ENCODE measurements around the gene PXMP4. TPM values are rescaled to one million over a fixed set of nuclear protein-coding genes. Genes with fewer than 3 reads are reported as not detected.

Gene PXMP4
- polyA plus RNA-seq, 2 of the 4 experiments (the other 2 are of a cell fraction): 4.5 to 6.6 TPM

GRCh38 chr20:33673114-33673409, 47.0 kb downstream of the PXMP4 start:
- no peak for FAIRE-seq

GRCh38 chr20:33672426-33673113, 47.5 kb downstream of the PXMP4 start:
- ChIA-PET CTCF (interaction anchor here (1.0 to 2.1 kb wide), 3 partner anchors 10 to 457 kb away, joined by 3 to 10 read pairs (median 5); partner anchors contain the start of gene C20orf144), POLR2A (interaction anchor here (0.5 to 1.5 kb wide), 3 partner anchors 9 to 182 kb away, joined by 3 read pairs; partner anchors contain the start of genes CBFA2T2 and PXMP4)
- FAIRE-seq: no peak
- Histone ChIP-seq H3K9me3 (no peaks in the 10 kb centered on the region), H3K4me1 (peaks cover 23% of the 10 kb centered on the region), H3K4me3 (peak overlapping the region; percentile 61), H3K4me2 (peak overlapping the region; percentile 82), H3K27ac (peak overlapping the region; percentile 76 to 94; a peak in 4 of 6 replicates)
- DNase-seq (ENCODE audit: low read depth in 1 of 2, low spot score in 1 of 2): no peak
- WGBS (ENCODE audit: missing lambda C conversion rate): 82% methylated on average over 17 of the region's 17 CpGs
- 0 out of 6 replicates have a peak, but pooled peaks of 1 of the 2 experiments have one; percentile 1 for ATAC-seq
- no peak for TF ChIP-seq FOSL2 (IDR thresholded peaks at IDR 0.05)
- TF ChIP-seq FOSL2 (CRISPR knock-in tag; IDR thresholded peaks at IDR 0.05): no peak
- TF ChIP-seq, protein P1, sequence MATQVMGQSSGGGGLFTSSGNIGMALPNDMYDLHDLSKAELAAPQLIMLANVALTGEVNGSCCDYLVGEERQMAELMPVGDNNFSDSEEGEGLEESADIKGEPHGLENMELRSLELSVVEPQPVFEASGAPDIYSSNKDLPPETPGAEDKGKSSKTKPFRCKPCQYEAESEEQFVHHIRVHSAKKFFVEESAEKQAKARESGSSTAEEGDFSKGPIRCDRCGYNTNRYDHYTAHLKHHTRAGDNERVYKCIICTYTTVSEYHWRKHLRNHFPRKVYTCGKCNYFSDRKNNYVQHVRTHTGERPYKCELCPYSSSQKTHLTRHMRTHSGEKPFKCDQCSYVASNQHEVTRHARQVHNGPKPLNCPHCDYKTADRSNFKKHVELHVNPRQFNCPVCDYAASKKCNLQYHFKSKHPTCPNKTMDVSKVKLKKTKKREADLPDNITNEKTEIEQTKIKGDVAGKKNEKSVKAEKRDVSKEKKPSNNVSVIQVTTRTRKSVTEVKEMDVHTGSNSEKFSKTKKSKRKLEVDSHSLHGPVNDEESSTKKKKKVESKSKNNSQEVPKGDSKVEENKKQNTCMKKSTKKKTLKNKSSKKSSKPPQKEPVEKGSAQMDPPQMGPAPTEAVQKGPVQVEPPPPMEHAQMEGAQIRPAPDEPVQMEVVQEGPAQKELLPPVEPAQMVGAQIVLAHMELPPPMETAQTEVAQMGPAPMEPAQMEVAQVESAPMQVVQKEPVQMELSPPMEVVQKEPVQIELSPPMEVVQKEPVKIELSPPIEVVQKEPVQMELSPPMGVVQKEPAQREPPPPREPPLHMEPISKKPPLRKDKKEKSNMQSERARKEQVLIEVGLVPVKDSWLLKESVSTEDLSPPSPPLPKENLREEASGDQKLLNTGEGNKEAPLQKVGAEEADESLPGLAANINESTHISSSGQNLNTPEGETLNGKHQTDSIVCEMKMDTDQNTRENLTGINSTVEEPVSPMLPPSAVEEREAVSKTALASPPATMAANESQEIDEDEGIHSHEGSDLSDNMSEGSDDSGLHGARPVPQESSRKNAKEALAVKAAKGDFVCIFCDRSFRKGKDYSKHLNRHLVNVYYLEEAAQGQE (IDR thresholded peaks at IDR 0.05): no peak
- TF ChIP-seq, protein P2, sequence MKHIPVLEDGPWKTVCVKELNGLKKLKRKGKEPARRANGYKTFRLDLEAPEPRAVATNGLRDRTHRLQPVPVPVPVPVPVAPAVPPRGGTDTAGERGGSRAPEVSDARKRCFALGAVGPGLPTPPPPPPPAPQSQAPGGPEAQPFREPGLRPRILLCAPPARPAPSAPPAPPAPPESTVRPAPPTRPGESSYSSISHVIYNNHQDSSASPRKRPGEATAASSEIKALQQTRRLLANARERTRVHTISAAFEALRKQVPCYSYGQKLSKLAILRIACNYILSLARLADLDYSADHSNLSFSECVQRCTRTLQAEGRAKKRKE (CRISPR knock-in tag; IDR thresholded peaks at IDR 0.05; ENCODE audit: low read depth): no peak
- no peak for TF ChIP-seq HEYL (CRISPR knock-in tag; IDR thresholded peaks at IDR 0.05)
- no peak for TF ChIP-seq JUN (IDR thresholded peaks at IDR 0.05)
- no peak for TF ChIP-seq POLR2A (IDR thresholded peaks at IDR 0.05; ENCODE audit: low read length)
- TF ChIP-seq TFCP2L1 (CRISPR knock-in tag; IDR thresholded peaks at IDR 0.05): no peak

More at GRCh38 chr20:33673114-33673409, 47.0 kb downstream of the PXMP4 start:
- DNase-seq (ENCODE audit: low read depth in 1 of 2, low spot score in 1 of 2) (no peak), ATAC-seq (no peak; a peak in 1 of 6 replicates)
- H3K9me3 ChIP-seq: no peaks in the 10 kb centered on the region
- H3K4me1 ChIP-seq: peaks cover 23% of the 10 kb centered on the region
- no peak for TF ChIP-seq ELK1 (IDR thresholded peaks at IDR 0.05; ENCODE audit: low read depth, low read length)
- TF ChIP-seq NPAS2 (CRISPR knock-in tag; IDR thresholded peaks at IDR 0.05; ENCODE audit: borderline replicate concordance): no peak
- no peak for TF ChIP-seq HOXA7 (CRISPR knock-in tag; IDR thresholded peaks at IDR 0.05)
- no peak for TF ChIP-seq HOXB13 (CRISPR knock-in tag; IDR thresholded peaks at IDR 0.05; ENCODE audit: low read depth)
- no peak for TF ChIP-seq CBX2 (IDR thresholded peaks at IDR 0.05; ENCODE audit: borderline replicate concordance, low read depth)
- TF ChIP-seq TFCP2L1 (CRISPR knock-in tag; IDR thresholded peaks at IDR 0.05): no peak
- TF ChIP-seq FOSL2 (IDR thresholded peaks at IDR 0.05): no peak
- TF ChIP-seq FOSL2 (CRISPR knock-in tag; IDR thresholded peaks at IDR 0.05): no peak
- TF ChIP-seq, protein P3, sequence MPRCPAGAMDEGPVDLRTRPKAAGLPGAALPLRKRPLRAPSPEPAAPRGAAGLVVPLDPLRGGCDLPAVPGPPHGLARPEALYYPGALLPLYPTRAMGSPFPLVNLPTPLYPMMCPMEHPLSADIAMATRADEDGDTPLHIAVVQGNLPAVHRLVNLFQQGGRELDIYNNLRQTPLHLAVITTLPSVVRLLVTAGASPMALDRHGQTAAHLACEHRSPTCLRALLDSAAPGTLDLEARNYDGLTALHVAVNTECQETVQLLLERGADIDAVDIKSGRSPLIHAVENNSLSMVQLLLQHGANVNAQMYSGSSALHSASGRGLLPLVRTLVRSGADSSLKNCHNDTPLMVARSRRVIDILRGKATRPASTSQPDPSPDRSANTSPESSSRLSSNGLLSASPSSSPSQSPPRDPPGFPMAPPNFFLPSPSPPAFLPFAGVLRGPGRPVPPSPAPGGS (IDR thresholded peaks at IDR 0.05): no peak
- TF ChIP-seq, protein P1 (IDR thresholded peaks at IDR 0.05): no peak
- TF ChIP-seq FOSB (CRISPR knock-in tag; IDR thresholded peaks at IDR 0.05): no peak
- TF ChIP-seq NR3C1 (IDR thresholded peaks at IDR 0.05): no peak
- no peak for TF ChIP-seq SMC3 (IDR thresholded peaks at IDR 0.05)
- TF ChIP-seq FOXS1 (CRISPR knock-in tag; IDR thresholded peaks at IDR 0.05): no peak
- TF ChIP-seq JUN (IDR thresholded peaks at IDR 0.05): no peak
- no peak for TF ChIP-seq MAZ (IDR thresholded peaks at IDR 0.05; ENCODE audit: borderline replicate concordance, low read depth, low read length)
- no peak for TF ChIP-seq ZC3H11A (IDR thresholded peaks at IDR 0.05)
- no peak for TF ChIP-seq RCOR1 (IDR thresholded peaks at IDR 0.05; ENCODE audit: low read depth, low read length)
- H3K4me2 ChIP-seq: peak overlapping the region; percentile 82
- H3K4me3 ChIP-seq: peak overlapping the region; percentile 61
- CTCF ChIA-PET: interaction anchor here (1.0 to 1.4 kb wide), 2 partner anchors 19 to 456 kb away, joined by 3 to 5 read pairs; no protein-coding TSS in a partner anchor
- 65% methylated on average over 3 of the region's 4 CpGs for WGBS (ENCODE audit: missing lambda C conversion rate)
- peak overlapping the region; percentile 76 to 94 for H3K27ac ChIP-seq
- POLR2A ChIA-PET: interaction anchor here (1.5 kb wide), 1 partner anchor 9 kb away, joined by 3 read pairs; no protein-coding TSS in a partner anchor

Data from A549 (cell line).